Esophagus (tissue), 2 donors: Measurements from ENCODE around the gene ACSL4. TPM values are rescaled to one million over a fixed set of nuclear protein-coding genes. Genes with fewer than 3 reads are reported as not detected.

ENCODE experiments used
- H3K27ac ChIP-seq, 2 donors: one replicate each; pipeline ENCODE4 v1.5.1; 2013; ENCODE audit warnings: low read depth in 2 of 2, mild to moderate bottlenecking in 2 of 2, inconsistent platforms in 1 of 2, low read length in 1 of 2, moderate library complexity in 1 of 2
- H3K27me3 ChIP-seq, 2 donors: one replicate each; pipeline ENCODE4 v1.6.1; 2013; ENCODE audit warnings: low read length in 2 of 2, control low read depth in 1 of 2, mild to moderate bottlenecking in 1 of 2; ENCODE audit not compliant: insufficient read depth in 2 of 2, control insufficient read depth in 1 of 2
- H3K36me3 ChIP-seq, 2 donors: one replicate each; pipeline ENCODE4 v1.6.1; 2013; ENCODE audit warnings: low read length in 1 of 2; ENCODE audit not compliant: control insufficient read depth in 2 of 2, insufficient read depth in 2 of 2
- H3K4me1 ChIP-seq, 2 donors: one replicate each; pipeline ENCODE4 v1.6.1; 2013; ENCODE audit warnings: low read length in 1 of 2; ENCODE audit not compliant: control insufficient read depth in 2 of 2, insufficient read depth in 2 of 2
- H3K4me3 ChIP-seq, 2 donors: one replicate each; pipeline ENCODE4 v1.5.1; 2013; ENCODE audit warnings: low read length in 2 of 2, mild to moderate bottlenecking in 2 of 2, low read depth in 1 of 2, moderate library complexity in 1 of 2
- H3K9me3 ChIP-seq, 2 donors: one replicate each; pipeline ENCODE4 v1.6.1; 2013; ENCODE audit warnings: mild to moderate bottlenecking in 2 of 2, low read depth in 1 of 2, low read length in 1 of 2, moderate library complexity in 1 of 2; ENCODE audit not compliant: control insufficient read depth in 2 of 2, insufficient read depth in 1 of 2
- WGBS, 2 donors: extraction: QIAGEN DNeasy Blood & Tissue Kit; methylation state at CpG; one replicate each; pipeline ENCODE4 v1.1.7; 2013; 5-methylcytosine and 5-hydroxymethylcytosine counted together
- polyA plus RNA-seq, 2 donors: library from polyadenylated mRNA; stranded (reverse); fragments of 200-250 nt; gene quantifications; one replicate each; pipeline ENCODE4 v1.2.3, GENCODE V29; 2013
- donor health status: healthy with polysubstance abuse.
- donor health status: Bipolar disorder and iron deficiency.

Gene ACSL4
- polyA plus RNA-seq, 2 donors = 5.9 to 7.4 TPM

DNA sequence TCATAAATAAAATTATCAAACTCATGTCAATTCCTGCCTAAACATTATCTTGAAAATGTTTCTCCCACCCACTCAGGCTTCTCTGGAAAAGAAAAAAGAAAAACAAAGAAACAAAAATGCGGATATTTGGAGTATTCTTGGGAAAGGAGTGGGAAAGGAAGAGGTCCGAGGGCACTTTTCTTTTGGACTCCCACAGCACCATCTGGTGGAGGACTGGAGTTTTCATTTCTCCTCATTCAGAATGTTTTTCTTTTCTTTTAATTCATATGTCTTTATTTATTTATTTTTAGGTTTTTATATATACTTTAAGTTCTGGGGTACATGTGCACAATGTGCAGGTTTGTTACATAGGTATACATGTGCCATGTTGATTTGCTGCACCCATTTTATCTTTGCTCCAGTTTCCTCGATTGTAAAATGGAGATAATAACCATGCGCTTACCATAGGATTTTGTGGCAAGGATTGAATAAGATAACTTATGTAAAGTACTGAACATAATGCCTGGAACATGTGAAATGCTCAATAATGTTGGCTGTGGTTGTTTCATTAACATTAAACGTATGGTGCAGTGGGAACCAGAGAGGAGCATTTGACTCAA, 100.1 kb downstream of the ACSL4 start:
- no peaks in the 10 kb centered on the region for H3K36me3 ChIP-seq
- no peaks in the 10 kb centered on the region for H3K9me3 ChIP-seq
- 37 to 47% methylated on average over 5 of the region's 5 CpGs for WGBS, 2 donors

DNA sequence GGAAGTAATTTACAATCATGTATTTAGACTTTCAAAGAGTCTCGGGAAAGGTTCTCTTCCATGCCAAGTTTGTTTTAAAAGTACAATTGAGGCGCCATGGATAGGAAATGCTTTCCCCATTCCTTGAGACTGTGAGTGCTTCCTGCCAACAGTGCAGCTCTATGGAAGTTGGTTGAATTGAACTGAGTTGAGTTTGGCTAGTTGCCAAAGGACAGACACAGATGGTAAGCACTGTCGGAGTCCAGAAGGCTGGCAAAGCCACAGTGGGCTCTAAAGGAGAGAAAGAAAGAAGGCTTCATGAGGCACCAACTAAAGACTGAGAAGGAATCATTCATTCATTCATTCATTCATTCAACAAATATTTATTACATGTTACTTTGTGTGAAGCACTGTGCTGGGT, 103.7 kb downstream of the ACSL4 start:
- Histone ChIP-seq H3K9me3 (no peaks in the 10 kb centered on the region), H3K27me3 (peaks cover 0 to 3% of the 10 kb centered on the region in 2 donors), H3K27ac (no peak overlapping the region), H3K36me3 (no peaks in the 10 kb centered on the region), H3K4me1 (no peaks in the 10 kb centered on the region), H3K4me3 (no peak overlapping the region)
- 58 to 69% methylated on average over 3 of the region's 3 CpGs for WGBS, 2 donors

More for the DNA sequence above, 100.1 kb downstream of the ACSL4 start:
- Histone ChIP-seq H3K4me1 (no peaks in the 10 kb centered on the region), H3K4me3 (no peak overlapping the region), H3K27me3 (no peaks in the 10 kb centered on the region), H3K27ac (no peak overlapping the region)

DNA sequence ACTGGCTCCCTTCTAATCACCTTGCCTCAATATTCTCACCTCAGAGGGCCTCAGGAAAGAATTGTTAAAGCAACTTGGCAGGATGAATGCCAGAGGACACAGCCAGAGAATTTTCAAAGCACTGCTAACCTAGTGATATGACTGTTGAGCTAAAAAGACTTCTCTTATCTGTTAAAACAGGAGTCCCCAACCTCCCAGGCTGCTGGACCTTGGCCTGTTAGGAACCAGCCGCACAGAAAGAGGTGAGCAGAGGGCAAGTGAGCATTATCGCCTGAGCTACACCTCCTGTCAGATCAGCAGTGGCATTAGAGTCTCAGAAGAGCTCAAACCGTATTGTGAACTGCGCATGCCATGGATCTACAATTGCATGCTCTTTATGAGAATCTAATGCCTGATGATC, 106.4 kb downstream of the ACSL4 start:
- Histone ChIP-seq H3K9me3 (no peaks in the 10 kb centered on the region), H3K4me3 (no peak overlapping the region), H3K4me1 (no peaks in the 10 kb centered on the region), H3K27ac (no peak overlapping the region), H3K27me3 (peaks cover 0 to 3% of the 10 kb centered on the region in 2 donors), H3K36me3 (no peaks in the 10 kb centered on the region)
- 83 to 99% methylated on average over 4 of the region's 4 CpGs for WGBS, 2 donors

DNA sequence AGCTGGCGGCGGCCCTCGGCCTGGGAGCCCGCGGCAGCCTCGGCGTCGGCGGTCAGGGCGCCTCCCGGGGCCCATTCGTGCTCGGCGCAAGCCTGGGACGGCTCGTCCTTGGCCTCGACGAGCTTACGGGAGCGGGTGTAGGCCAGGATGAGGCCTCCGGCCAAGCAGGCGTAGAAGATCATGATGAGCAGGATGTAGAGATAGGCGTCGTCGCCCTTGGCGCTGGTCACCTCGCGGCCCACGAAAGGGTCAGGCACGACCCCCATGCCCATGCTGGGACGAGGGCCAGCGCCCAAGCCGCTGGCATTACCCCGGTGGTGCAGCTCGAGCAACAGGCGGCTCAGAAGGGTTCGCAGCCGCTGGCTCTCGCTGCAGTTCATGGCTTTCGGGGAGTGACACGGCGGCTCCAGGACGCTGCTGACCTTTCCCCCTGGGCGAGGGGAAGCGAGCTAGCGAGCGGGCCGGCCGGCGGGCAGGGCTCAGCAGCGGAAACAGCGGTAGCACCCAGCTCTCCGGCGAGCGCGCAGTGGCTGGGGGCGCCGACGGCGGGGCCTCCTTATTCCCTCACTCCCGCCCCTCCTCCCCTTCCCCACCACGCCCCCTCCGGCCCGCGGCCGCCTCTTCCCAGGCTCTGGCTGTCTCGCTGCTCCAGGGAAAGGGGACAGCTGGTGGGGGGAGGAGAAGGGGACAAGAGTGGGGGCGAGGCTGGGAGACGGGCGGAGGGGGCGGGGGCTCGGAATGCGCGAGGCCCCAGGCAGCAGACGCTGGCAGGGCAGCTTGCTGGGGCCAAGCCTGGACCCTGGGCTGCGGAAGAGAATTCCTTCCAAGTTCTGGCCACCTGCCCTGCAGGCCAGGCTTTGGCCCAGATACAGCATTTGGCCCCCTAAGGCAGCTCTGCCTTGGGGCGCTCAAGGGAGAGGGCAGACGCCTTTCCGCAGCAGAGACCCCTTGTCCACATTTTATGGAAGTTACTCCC, 108.1 kb downstream of the ACSL4 start, which contains the start of gene KCNE5:
KCNE5 (minus strand) TSS at position 532 of the 976 bp plus-strand sequence; CDS start at position 380, 152 bp downstream.
- Histone ChIP-seq H3K4me1 (no peaks in the 10 kb centered on the region), H3K9me3 (no peaks in the 10 kb centered on the region), H3K27ac (no peak within 1 kb of the TSS), H3K36me3 (no peaks in the 10 kb centered on the region), H3K27me3 (peaks cover 0 to 3% of the 10 kb centered on the region in 2 donors), H3K4me3 (no peak within 1 kb of the TSS)
- 42 to 44% methylated on average over 68 to 79 of the region's 79 CpGs for WGBS, 2 donors

DNA sequence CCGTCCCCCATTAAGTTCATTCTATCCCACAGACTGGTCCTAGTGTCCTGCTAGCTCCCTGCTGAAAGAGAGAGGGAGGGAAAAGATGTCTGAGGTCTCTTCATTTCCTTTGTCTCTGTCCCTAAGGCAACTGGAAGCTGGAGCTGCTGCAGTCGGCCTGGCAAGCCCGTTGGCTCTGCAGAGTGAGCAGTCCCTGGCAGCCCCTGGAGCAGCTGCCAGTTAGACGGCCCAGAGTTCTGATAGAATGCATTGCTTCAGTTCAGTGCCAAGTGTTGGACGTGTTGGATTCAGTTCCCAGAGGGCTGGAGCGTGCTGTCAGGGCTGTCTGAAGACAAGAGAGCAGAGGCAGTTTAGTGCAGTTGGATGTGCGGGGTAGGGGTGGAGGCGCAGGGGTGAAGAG, 109.1 kb downstream of the ACSL4 start:
- WGBS, 2 donors = 66 to 67% methylated on average over 8 of the region's 8 CpGs
- no peak overlapping the region for H3K27ac ChIP-seq
- no peaks in the 10 kb centered on the region for H3K4me1 ChIP-seq
- no peak overlapping the region for H3K4me3 ChIP-seq
- H3K27me3 ChIP-seq = peaks cover 0 to 7% of the 10 kb centered on the region in 2 donors
- H3K9me3 ChIP-seq = no peaks in the 10 kb centered on the region
- H3K36me3 ChIP-seq = no peaks in the 10 kb centered on the region

DNA sequence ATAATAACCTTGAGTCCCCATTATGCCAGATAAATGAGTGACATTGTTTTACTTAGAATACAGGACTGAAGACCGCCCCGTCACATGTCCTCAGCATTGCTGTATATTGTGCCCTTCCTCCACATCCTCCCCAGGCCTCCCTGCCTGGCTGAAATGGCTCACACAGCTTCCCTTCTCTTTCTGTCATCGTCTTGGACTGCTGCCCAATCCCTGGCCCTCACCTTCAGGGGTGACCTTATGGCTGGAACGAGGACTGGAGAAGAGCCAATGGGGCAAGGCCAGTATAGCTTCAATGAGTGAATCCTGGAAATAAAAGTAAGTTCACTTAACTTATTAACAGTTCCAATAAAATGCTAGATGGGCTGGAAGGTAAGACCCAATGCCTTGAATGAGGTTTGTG, 110.8 kb downstream of the ACSL4 start:
- H3K27me3 ChIP-seq = peaks cover 0 to 7% of the 10 kb centered on the region in 2 donors
- no peaks in the 10 kb centered on the region for H3K9me3 ChIP-seq
- H3K4me1 ChIP-seq = no peaks in the 10 kb centered on the region
- WGBS, 2 donors = 67 to 81% methylated on average over 4 of the region's 4 CpGs
- H3K36me3 ChIP-seq = no peaks in the 10 kb centered on the region
- no peak overlapping the region for H3K4me3 ChIP-seq
- no peak overlapping the region for H3K27ac ChIP-seq

DNA sequence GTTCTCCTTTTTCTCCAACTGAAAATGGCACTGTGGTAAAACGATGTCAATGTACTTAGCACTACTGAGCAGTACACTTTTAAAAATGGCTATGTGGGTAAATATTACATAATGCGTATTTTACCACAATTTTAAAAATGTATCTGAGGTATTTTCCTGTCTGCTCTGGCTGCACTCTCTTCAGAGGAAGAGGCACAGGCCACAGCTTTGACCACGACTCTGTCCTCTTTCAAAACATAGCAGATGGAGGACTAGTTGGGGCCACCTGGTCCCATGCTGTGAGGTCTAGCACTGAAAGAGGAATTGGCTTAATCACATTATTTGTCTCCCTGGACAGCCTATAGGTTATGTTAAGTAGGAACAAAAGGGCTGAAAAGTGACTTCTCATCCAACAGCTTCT, 113.3 kb downstream of the ACSL4 start:
- no peaks in the 10 kb centered on the region for H3K36me3 ChIP-seq
- peaks cover 0 to 4% of the 10 kb centered on the region in 2 donors for H3K27me3 ChIP-seq
- H3K9me3 ChIP-seq = no peaks in the 10 kb centered on the region
- no peak overlapping the region for H3K4me3 ChIP-seq
- 63 to 79% methylated on average over 3 of the region's 3 CpGs for WGBS, 2 donors
- H3K4me1 ChIP-seq = no peaks in the 10 kb centered on the region
- H3K27ac ChIP-seq = no peak overlapping the region

DNA sequence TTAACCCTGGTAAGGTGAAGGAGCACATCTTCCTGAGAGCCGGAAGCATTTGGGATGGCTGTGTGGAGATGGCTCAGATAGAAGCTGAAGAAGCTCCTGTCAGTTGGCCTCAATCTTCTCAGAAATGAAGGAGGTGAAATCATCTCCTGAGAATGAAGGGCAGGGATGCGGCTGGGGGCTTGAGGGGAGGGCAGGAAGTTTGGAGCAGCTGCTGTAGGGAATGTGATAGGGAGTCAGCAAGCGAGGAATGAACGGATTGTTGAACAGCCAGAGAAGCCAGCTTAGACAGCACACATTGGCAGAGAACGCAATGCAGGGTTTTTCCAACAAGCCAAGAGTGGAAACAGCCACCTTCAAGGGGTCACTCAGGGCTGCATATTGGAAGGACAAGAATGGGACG, 118.1 kb downstream of the ACSL4 start:
- no peaks in the 10 kb centered on the region for H3K9me3 ChIP-seq
- H3K27me3 ChIP-seq = peaks cover 0 to 4% of the 10 kb centered on the region in 2 donors
- H3K36me3 ChIP-seq = no peaks in the 10 kb centered on the region
- no peak overlapping the region for H3K27ac ChIP-seq
- H3K4me1 ChIP-seq = no peaks in the 10 kb centered on the region
- WGBS, 2 donors = 64 to 75% methylated on average over 6 of the region's 6 CpGs
- H3K4me3 ChIP-seq = no peak overlapping the region

DNA sequence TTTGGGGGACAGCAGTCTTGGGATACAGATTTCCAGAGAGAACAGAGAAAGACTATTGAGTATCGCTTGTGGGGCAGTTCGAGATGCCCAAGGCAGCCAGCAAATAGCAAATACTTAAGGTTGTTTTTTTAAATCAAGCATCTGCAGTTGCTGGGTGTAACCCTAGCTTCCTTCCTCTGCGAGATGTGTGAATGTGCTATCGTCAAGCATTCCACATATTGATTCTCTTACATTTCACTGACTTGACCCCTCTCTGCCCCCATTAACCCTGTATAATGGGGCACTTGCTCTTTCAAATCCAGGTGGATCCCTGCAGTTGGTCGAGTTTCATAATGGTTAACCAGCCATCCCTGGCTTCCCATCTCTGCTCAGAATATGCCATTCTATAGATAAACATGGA, 131.6 kb downstream of the ACSL4 start:
- H3K27me3 ChIP-seq = no peaks in the 10 kb centered on the region
- no peaks in the 10 kb centered on the region for H3K4me1 ChIP-seq
- no peaks in the 10 kb centered on the region for H3K9me3 ChIP-seq
- H3K27ac ChIP-seq = no peak overlapping the region
- H3K36me3 ChIP-seq = no peaks in the 10 kb centered on the region
- no peak overlapping the region for H3K4me3 ChIP-seq
- 64 to 69% methylated on average over 5 of the region's 5 CpGs for WGBS, 2 donors
